T-helper 2 cell treated with Interferon-gamma antibody and Interleukin-4, amounts not matched to agents 100 ng/mL and 5 ng/mL, for 36 hours (primary cell): ENCODE results near the gene HACD3. TPM values are rescaled to one million over a fixed set of nuclear protein-coding genes. Genes with fewer than 3 reads are reported as not detected.
"Not testable (repeated sequence)": the region's sequence is repeated elsewhere in the genome, so short reads cannot be mapped to it uniquely, and the experiment has no call there.

Source experiments
- intact Hi-C: fragments of 100-400 bp; cut with micrococcal nuclease; formaldehyde crosslinking; loops from one replicate; pipeline ENCODE4 v1.15.1; 2023
- total RNA-seq: library from RNA; stranded (reverse); gene quantifications from 2 replicates; pipeline ENCODE4 v1.2.3, GENCODE V29; 2022

HACD3 gene
- total RNA-seq, 1 donor from 2014 or later, result 36.8 TPM

GRCh38 chr15:65587094-65587493 is 56.8 kb downstream of the HACD3 start:
- intact Hi-C loops, result no loop called here

- intact Hi-C loops, result no loop called here
Measured at GRCh38 chr15:65595960-65596359, 65.7 kb downstream of the HACD3 start.

- intact Hi-C loops, result no loop called here
Measured at GRCh38 chr15:65598468-65598867, 68.2 kb downstream of the HACD3 start.

GRCh38 chr15:65599677-65600076 is 69.4 kb downstream of the HACD3 start:
- intact Hi-C loops, result no loop called here

- intact Hi-C loops, result no loop called here
Measured at GRCh38 chr15:65603134-65603533, 72.9 kb downstream of the HACD3 start.

- intact Hi-C loops, result no loop called here
Measured at GRCh38 chr15:65603559-65603958, 73.3 kb downstream of the HACD3 start.

GRCh38 chr15:65610871-65611718 is 80.8 kb downstream of the HACD3 start, which contains the start of gene INTS14:
Gene INTS14 (minus strand): TSS chr15:65611131. CDS start chr15:65607380, 3,751 bp downstream.
- intact Hi-C loops, result loop anchor here (1.0 to 2.0 kb wide), 3 partner anchors 80 to 258 kb away; partner anchors contain the start of genes DPP8, HACD3 and RAB11A

- intact Hi-C loops, result loop anchor here (1.0 to 2.0 kb wide), 3 partner anchors 81 to 257 kb away; partner anchors contain the start of genes DPP8, HACD3 and RAB11A
Measured at GRCh38 chr15:65611888-65612615, 81.8 kb downstream of the HACD3 start.

GRCh38 chr15:65612616-65612946 is 82.3 kb downstream of the HACD3 start:
- intact Hi-C loops, result no loop called here

GRCh38 chr15:65612949-65613744 is 82.9 kb downstream of the HACD3 start:
- intact Hi-C loops, result no loop called here

GRCh38 chr15:65615887-65616286 is 85.6 kb downstream of the HACD3 start:
- intact Hi-C loops, result not testable (repeated sequence)

- intact Hi-C loops, result no loop called here
Measured at GRCh38 chr15:65618560-65619109, 88.4 kb downstream of the HACD3 start.

GRCh38 chr15:65619626-65620290 is 89.5 kb downstream of the HACD3 start:
- intact Hi-C loops, result no loop called here

GRCh38 chr15:65620833-65621232 is 90.6 kb downstream of the HACD3 start:
- intact Hi-C loops, result no loop called here

- intact Hi-C loops, result no loop called here
Measured at GRCh38 chr15:65621638-65622037, 91.4 kb downstream of the HACD3 start, which contains the start of gene SLC24A1. Gene SLC24A1 (plus strand): TSS chr15:65621938. CDS start chr15:65624081, 2,143 bp downstream.

- intact Hi-C loops, result no loop called here
Measured at GRCh38 chr15:65623103-65623502, 92.8 kb downstream of the HACD3 start.

- intact Hi-C loops, result no loop called here
Measured at GRCh38 chr15:65626856-65627255, 96.6 kb downstream of the HACD3 start.
